ENCODE measurements around the gene CDC42BPB. TPM values are rescaled to one million over a fixed set of nuclear protein-coding genes. Genes with fewer than 3 reads are reported as not detected.
"Not testable (repeated sequence)": the region's sequence is repeated elsewhere in the genome, so short reads cannot be mapped to it uniquely, and the experiment has no call there.

CDC42BPB gene
- total RNA-seq, 1 donor from 2014 or later: 48.2 TPM

GRCh38 chr14:102927346-102927877 is 129.9 kb downstream of the CDC42BPB start:
- H3K36me3 Mint-ChIP-seq: peaks cover 3% of the 10 kb centered on the region
- peaks cover 27% of the 10 kb centered on the region for H3F3A ChIP-seq (ENCODE audit: low read depth)
- no peak overlapping the region for H3K27ac ChIP-seq
- TF ChIP-seq CTCF (IDR thresholded peaks at IDR 0.05) (no peak), EZH2phosphoT487 (IDR thresholded peaks at IDR 0.05) (no peak), EZH2 (IDR thresholded peaks at IDR 0.05) (no peak)
- peak overlapping the region; percentile 70 for H3K4me3 Mint-ChIP-seq
- no peaks in the 10 kb centered on the region for H3K79me2 ChIP-seq (ENCODE audit: low read depth)
- H3K36me3 ChIP-seq: no peaks in the 10 kb centered on the region
- peak overlapping the region; percentile 99 for H3K4me2 ChIP-seq
- H2AFZ ChIP-seq (replicated peaks): peak overlapping the region; percentile 99
- H3K9me3 Mint-ChIP-seq: no peaks in the 10 kb centered on the region
- H4K20me1 ChIP-seq (ENCODE audit: low read depth): peaks cover 32% of the 10 kb centered on the region
- no peak overlapping the region for H3K9ac ChIP-seq
- no peaks in the 10 kb centered on the region for H3K9me3 ChIP-seq (ENCODE audit: low read depth)
- H3K27me3 ChIP-seq: peaks cover 95% of the 10 kb centered on the region
- no peak overlapping the region for H3K27ac Mint-ChIP-seq
- DNase-seq (ENCODE audit: low spot score): no peak
- H3K4me3 ChIP-seq: peak overlapping the region; percentile 75
- H3K4me1 Mint-ChIP-seq: peaks cover 9% of the 10 kb centered on the region
- H3K4me1 ChIP-seq: peaks cover 38% of the 10 kb centered on the region
- peaks cover 31% of the 10 kb centered on the region for H3K27me3 Mint-ChIP-seq (ENCODE audit: insufficient read depth, low read depth)

DNA sequence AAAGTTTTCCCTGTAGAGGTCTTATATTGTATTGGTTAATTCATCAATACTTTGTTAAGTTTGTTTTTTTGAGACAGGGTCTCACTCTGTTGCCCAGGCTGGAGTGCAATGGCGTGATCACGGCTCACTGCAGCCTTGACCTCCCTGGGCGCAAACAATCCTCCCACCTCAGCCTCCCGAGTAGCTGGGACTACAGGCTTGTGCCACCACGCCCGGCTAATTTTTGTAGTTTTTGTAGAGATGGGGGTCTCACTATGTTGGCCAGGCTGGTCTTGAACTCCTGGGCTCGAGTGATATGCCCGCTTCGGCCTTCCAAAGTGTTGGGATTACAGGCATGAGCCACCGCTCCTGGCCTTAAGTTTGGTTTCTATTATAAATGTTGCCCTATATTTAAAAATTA is 130.5 kb downstream of the CDC42BPB start:
- not testable (repeated sequence) for H2AFZ ChIP-seq (replicated peaks); H3K9ac ChIP-seq; H3K27ac Mint-ChIP-seq; H3K4me3 Mint-ChIP-seq; DNase-seq (ENCODE audit: low spot score); H3K36me3 Mint-ChIP-seq; H3K4me1 Mint-ChIP-seq; H3K36me3 ChIP-seq; H3K79me2 ChIP-seq (ENCODE audit: low read depth); H3K27ac ChIP-seq; H3K4me2 ChIP-seq; H3K9me3 Mint-ChIP-seq; H3K9me3 ChIP-seq (ENCODE audit: low read depth); H3K4me3 ChIP-seq
- H3K27me3 Mint-ChIP-seq (ENCODE audit: insufficient read depth, low read depth): peaks cover 31% of the 10 kb centered on the region
- Histone ChIP-seq H3K27me3 (peaks cover 100% of the 10 kb centered on the region), H3F3A (ENCODE audit: low read depth) (peaks cover 27% of the 10 kb centered on the region), H3K4me1 (peaks cover 38% of the 10 kb centered on the region), H4K20me1 (ENCODE audit: low read depth) (peaks cover 30% of the 10 kb centered on the region)

DNA sequence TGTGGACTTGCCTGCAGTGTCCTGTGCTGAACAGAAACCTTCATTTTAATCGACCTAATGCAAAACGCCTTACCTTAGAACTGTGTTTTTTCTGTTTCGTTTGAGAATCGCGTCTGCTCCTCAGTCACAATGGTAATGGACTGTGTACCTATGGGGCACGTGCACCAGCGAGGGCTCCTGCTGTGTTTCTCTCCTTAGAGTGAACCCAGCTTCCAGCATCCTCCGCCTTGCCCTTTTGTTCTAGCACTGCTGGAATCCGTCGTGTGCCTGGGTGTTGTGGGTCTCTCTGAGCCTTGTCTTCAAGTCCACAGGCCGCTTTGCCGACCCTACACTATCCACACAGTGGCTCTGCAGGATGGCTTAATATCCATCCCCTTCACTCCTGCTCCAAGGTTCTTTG is 131.2 kb downstream of the CDC42BPB start:
- peak; percentile 51 for DNase-seq (ENCODE audit: low spot score)
- Histone ChIP-seq H3K36me3 (no peaks in the 10 kb centered on the region), H2AFZ (replicated peaks) (no peak overlapping the region), H3K79me2 (ENCODE audit: low read depth) (no peaks in the 10 kb centered on the region), H4K20me1 (ENCODE audit: low read depth) (peaks cover 27% of the 10 kb centered on the region), H3K4me1 (peaks cover 38% of the 10 kb centered on the region), H3K9ac (no peak overlapping the region), H3K4me2 (peak overlapping the region; percentile 9), H3K27ac (no peak overlapping the region), H3K4me3 (no peak overlapping the region), H3K27me3 (peaks cover 100% of the 10 kb centered on the region), H3K9me3 (ENCODE audit: low read depth) (no peaks in the 10 kb centered on the region), H3F3A (ENCODE audit: low read depth) (peaks cover 27% of the 10 kb centered on the region)
- H3K9me3 Mint-ChIP-seq: no peaks in the 10 kb centered on the region
- no peaks in the 10 kb centered on the region for H3K36me3 Mint-ChIP-seq
- no peak overlapping the region for H3K4me3 Mint-ChIP-seq
- TF ChIP-seq CTCF (IDR thresholded peaks at IDR 0.05) (no peak), EZH2 (IDR thresholded peaks at IDR 0.05) (no peak), EZH2phosphoT487 (IDR thresholded peaks at IDR 0.05) (no peak)
- H3K27me3 Mint-ChIP-seq (ENCODE audit: insufficient read depth, low read depth): peaks cover 25% of the 10 kb centered on the region
- H3K4me1 Mint-ChIP-seq: peaks cover 9% of the 10 kb centered on the region
- H3K27ac Mint-ChIP-seq: no peak overlapping the region

DNA sequence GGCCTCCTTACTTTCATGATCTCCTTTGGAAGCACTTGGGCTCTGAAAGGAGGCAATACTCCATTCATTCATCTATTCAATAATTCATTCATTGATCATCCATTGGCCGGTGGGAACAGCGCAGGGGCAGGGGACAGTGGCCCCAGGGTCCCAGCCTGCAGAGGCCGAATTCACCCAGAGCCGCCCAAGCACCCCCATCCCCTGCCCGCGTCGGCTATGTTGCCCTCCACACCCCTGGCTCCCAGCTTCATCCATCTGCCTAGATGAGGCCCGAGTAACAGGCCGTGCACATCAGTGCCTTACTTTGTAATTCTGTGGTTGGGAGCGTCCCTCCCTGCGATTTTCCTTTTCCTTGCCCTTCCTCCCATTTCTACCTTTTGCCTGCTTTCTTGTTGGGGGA is 131.7 kb downstream of the CDC42BPB start:
- Mint-ChIP-seq H3K27ac (no peak overlapping the region), H3K4me1 (peaks cover 9% of the 10 kb centered on the region), H3K4me3 (no peak overlapping the region)

More for the DNA sequence above, 131.7 kb downstream of the CDC42BPB start:
- peaks cover 38% of the 10 kb centered on the region for H3K4me1 ChIP-seq
- H4K20me1 ChIP-seq (ENCODE audit: low read depth): peaks cover 22% of the 10 kb centered on the region
- H3K79me2 ChIP-seq (ENCODE audit: low read depth): no peaks in the 10 kb centered on the region
- H3K4me3 ChIP-seq: no peak overlapping the region
- Mint-ChIP-seq H3K9me3 (no peaks in the 10 kb centered on the region), H3K36me3 (no peaks in the 10 kb centered on the region), H3K27me3 (ENCODE audit: insufficient read depth, low read depth) (peaks cover 21% of the 10 kb centered on the region)
- no peak overlapping the region for H3K27ac ChIP-seq
- no peak overlapping the region for H2AFZ ChIP-seq (replicated peaks)
- H3K4me2 ChIP-seq: peak overlapping the region; percentile 9
- peaks cover 25% of the 10 kb centered on the region for H3F3A ChIP-seq (ENCODE audit: low read depth)
- H3K27me3 ChIP-seq: peaks cover 100% of the 10 kb centered on the region
- DNase-seq (ENCODE audit: low spot score): no peak
- TF ChIP-seq CTCF (IDR thresholded peaks at IDR 0.05) (no peak), EZH2 (IDR thresholded peaks at IDR 0.05) (no peak), EZH2phosphoT487 (IDR thresholded peaks at IDR 0.05) (no peak)
- no peaks in the 10 kb centered on the region for H3K36me3 ChIP-seq
- H3K9me3 ChIP-seq (ENCODE audit: low read depth): no peaks in the 10 kb centered on the region
- H3K9ac ChIP-seq: no peak overlapping the region

Measured in neural progenitor cell (in vitro differentiated cells).